Measurements from ENCODE around the gene GRN.
"Not testable (repeated sequence)": the region's sequence is repeated elsewhere in the genome, so short reads cannot be mapped to it uniquely, and the experiment has no call there.

Gene GRN

DNA sequence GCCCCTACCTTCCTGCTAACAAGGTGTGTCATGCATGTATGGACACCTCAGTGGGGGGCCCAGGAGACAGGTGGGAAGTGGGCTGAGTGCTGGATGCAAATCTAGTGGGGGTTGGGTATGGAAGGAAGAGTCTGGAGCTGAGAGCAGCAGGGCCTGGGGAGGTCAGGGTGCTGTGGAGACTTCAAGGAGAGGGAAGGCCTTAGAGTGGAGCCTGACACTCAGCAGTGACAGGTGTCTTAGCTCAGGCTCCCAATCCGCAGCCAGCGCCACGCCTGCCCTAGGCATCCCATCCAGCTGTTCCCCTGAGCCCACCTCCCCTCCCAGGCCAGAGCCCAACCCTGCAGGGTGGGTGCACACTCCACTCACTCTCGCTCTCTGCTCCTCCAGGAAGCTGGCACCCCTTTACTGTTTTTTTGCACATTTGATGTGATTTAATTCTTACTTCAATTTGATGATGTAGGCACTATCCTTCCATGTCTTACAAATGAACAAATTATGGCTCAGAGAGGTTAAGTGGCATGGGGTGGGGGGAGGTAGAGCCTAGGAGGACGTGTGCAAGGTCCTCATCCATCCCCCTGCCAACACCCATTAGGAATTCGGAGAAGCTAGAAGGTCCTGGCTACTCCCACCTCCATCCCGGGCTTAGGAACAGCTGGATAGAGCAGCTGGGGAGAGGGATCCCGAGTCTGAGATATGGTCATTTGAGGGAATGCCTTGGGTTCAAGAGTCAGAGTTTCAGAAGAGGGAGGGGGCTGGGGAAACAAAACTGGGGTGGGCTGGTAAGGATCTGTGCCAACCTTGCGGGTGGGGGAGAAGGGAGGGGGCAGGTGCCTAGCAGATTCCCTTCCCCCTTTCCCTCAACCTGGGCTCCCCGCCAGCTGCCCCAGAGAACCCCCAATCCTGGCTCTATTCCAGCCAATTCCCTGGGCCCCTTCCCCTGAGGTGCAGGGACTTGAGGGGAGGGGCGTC, 16.5 kb downstream of the GRN start:
- no peak for DNase-seq (ENCODE audit: low read depth)

GRCh38 chr17:44362459-44362948, 17.4 kb downstream of the GRN start:
- DNase-seq (ENCODE audit: low read depth) = no peak

DNA sequence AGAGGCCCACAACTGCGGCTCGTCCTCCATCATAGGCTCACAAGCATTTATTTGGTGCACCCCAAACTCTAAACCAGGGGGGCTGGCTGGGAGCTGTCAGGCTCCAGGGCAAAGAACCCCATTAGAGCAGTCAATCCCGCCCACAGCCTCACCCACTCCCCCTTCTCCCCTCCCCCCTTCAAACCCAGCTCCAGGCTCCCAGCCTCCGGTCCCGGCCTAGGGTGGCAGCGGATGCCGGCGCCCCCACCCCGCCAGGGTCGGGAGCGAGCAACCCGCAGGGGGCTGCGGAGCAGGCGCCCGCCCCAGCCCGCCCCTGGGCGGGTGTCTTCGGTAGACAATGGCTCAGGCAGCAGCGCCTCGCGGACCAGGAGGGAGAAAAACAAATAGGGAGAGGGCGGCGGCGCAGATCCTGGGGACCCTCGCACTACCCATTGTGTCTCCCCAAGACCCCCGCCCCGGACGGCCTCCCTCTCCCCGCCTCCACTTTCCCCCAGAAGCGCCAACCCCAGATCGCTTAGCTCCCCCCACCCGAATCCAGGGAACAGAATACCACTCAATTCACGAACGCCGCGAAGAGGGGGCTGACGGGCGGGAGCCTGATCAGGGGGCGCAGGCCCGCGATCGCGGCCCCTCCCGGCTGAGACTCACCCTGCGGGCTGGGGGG, 18.0 kb downstream of the GRN start:
- no peak for DNase-seq (ENCODE audit: low read depth)

DNA sequence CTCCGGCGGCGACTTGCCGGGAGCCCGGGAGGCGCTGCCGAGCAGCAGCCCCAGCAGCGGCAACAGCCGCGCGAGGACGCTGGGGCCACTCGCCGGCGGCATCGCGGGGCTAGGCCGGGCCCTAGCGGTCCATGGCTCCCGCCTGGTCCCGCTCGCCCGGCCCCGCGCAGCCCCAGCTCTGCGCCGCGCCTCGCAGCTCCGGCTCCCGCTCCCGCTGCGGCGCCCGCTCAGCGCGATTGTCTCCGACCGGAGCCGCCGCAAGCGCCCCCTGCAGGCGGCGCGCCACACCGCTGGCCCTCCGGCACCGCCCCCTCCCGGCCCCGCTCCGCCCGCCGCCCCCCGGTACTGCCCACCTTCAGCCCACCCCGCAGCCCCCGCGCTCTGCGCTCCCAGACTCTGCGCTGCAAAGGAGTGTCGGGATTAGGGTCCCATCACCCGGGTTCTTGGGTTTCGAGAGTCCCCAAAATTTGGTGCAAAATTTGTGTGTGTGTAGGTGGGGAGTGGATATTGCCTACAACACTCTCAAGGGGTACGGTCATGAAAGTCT, 18.6 kb downstream of the GRN start, which contains the start of gene FAM171A2:
FAM171A2 (minus strand) TSS at position 241 of the 547 bp plus-strand sequence; CDS start at position 102, 139 bp downstream.
- DNase-seq (ENCODE audit: low read depth) = peak; percentile 62

- not testable (repeated sequence) for DNase-seq (ENCODE audit: low read depth)
These were observed 19.9 kb downstream of the GRN start for GRCh38 chr17:44365051-44365450.

DNA sequence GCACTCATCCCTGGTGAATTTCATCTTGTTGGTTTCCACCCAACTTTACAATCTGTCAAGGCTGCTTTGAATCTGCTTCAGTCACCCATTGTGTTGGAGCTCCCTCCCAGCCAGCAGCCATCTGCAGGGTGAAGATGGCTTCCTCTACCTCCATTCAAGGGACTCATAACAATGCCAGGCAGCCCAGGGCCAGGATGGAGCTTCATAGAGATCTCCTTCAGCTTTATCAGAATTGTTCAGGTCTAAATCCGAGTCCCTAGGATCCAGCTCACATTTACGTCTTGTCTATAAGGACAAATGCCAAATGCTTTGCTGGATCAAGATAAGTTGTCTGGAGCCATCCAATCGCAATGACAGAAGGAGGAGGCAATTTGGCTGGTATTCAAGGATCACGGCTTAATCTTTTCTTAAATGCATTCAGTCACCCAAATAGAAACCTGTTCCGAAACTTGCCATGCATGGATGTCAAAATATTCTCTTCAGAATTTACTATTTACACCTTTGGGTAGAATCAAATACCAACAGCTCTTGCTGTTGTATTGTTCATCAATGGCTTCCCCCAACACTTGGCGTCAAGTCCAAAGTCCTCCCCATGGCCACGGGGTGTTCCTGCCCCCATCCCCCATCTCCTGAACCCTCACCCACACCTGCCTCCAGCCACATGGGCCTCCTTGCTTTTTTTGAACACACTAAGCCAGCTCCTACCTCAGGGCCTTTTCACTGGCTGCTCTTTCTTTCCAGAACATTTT, 22.3 kb downstream of the GRN start:
- no peak for DNase-seq (ENCODE audit: low read depth)

DNA sequence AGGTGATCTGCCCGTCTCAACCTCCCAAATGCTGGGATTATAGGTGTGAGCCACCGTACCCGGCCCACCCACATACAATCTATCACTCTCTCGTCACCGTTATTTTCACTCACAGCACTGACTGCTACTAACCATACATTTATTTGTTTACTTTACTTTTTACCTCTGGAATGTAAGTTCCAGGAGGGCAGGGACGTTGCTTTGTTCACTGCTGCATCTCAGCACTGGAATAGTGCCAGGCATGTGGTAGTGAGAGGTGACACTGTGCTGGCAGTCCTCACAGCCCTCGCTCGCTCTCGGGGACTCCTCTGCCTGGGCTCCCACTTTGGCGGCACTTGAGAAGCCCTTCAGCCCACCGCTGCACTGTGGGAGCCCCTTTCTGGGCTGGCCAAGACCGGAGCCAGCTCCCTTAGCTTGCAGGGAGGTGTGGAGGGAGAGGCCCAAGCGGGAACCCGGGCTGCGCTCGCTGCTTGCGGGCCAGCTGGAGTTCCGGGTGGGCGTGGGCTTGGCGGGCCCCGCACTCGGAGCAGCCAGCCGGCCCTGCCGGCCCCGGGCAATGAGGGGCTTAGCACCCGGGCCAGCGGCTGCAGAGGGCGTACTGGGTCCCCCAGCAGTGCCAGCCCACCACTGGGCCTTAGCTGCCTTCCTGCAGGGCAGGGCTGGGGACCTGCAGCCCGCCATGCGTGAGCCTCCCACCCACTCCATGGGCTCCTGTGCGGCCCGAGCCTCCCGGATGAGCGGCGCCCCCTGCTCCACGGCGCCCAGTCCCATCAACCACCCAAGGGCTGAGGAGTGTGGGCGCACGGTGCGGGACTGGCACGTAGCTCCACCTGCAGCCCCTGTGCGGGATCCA, 23.5 kb downstream of the GRN start:
- DNase-seq (ENCODE audit: low read depth) = not testable (repeated sequence)

DNA sequence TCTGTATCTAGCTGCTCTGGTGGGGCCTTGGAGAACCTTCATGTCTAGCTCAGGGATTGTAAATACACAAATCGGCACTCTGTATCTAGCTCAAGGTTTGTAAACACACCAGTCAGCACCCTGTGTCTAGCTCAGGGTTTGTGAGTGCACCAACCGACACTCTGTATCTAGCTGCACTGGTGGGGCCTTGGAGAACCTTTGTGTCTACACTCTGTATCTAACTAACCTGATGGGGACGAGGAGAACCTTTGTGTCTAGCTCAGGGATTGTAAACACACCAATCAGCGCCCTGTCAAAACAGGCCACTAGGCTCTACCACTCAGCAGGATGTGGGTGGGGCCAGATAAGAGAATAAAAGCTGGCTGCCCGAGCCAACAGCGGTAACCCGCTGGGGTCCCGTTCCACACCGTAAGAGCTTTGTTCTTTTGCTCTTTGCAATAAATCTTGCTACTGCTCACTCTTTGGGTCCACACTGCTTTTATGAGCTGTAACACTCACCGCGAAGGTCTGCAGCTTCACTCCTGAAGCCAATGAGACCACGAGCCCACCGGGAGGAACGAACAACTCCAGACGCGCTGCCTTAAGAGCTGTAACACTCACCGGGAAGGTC, 24.4 kb downstream of the GRN start:
- DNase-seq (ENCODE audit: low read depth) = not testable (repeated sequence)

GRCh38 chr17:44372036-44372435, 26.9 kb downstream of the GRN start:
- DNase-seq (ENCODE audit: low read depth) = no peak

- no peak for DNase-seq (ENCODE audit: low read depth)
These were observed 29.4 kb downstream of the GRN start for GRCh38 chr17:44374306-44375195.

DNA sequence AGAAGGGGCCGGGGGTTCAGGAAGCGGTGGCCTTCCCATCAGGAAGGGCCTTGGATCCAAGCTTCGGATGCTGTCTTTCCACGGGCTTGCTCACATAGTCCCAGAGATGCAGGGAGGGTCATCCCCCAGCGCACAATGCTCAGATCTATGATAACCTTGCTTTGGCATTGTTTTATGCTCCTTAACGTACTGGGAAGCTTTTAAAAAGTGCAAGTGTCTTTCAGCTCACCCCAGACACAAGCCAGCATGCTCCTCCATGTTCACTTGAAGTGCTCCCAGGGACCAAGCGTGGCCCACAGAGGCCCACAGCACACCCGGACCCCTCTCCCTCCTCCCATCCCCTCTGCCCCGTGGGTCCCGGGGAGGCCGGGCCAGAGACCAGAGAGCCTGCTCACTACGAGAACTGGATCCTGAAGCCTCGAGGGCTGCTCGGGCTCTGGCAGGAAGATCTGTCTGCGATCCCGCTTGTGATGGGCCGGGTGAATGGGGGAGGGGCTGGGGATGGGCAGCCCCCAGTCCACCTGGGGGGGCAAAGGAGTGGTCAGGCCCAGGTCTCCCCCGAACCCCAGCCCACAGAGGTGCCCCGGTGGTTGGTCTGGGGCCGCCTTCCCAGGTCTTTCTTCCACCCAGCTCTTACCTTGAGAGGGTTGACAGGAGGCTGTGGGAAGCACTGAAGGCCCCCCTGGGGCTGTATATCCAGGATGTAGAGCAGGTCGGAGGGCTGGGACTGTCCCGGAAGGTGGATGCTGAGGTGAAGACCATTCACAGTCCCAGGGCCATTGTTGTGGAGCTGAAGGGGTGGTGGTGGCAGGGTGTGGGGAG, 30.3 kb downstream of the GRN start:
- no peak for DNase-seq (ENCODE audit: low read depth)

GRCh38 chr17:44376124-44376523, 31.0 kb downstream of the GRN start:
- DNase-seq (ENCODE audit: low read depth) = peak; percentile 35

DNA sequence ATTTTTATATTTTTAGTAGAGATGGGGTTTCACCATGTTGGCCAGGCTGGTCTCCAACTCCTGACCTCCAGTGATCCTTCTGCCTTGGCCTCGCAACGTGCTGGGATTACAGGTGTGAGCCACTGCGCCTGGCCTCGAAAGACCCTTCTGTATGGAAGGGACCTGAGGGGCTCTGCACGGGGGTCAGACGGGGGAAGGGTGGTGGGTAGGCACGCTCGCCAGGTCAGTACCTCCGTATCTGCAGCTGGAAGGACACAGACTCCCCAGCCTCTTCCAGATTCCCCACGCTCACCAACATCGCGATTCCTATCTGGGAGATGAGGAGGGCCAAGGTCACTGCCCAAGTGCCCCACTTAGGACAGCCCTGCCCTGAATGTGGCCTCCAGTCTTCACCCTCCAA, 31.7 kb downstream of the GRN start:
- no peak for DNase-seq (ENCODE audit: low read depth)

DNA sequence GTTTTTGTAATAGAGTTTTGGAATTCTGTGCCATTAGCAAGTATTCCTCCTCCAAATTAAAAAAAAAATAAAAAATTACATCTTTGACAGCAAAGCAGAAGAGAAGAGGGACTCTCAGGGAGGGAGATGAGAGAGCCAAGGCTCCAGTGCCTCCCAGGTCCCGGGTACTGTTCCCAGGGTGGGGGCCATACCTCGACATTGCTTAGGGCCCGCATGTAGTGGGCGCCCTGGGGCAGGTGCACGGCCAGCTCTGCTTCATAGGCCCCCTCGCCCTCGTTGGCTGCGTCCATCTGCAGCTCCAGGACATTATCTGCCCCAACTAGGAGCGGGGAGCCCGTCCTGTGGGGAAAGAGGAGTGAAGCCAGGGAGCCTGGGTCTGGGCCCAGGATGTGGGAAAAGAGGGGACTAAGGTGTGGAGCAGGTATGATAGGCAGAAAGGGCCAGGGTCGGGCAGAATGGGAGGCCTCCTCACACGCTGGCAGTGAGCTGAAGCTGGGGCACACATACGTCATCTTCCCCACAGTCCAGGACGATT, 33.1 kb downstream of the GRN start:
- DNase-seq (ENCODE audit: low read depth) = no peak

DNA sequence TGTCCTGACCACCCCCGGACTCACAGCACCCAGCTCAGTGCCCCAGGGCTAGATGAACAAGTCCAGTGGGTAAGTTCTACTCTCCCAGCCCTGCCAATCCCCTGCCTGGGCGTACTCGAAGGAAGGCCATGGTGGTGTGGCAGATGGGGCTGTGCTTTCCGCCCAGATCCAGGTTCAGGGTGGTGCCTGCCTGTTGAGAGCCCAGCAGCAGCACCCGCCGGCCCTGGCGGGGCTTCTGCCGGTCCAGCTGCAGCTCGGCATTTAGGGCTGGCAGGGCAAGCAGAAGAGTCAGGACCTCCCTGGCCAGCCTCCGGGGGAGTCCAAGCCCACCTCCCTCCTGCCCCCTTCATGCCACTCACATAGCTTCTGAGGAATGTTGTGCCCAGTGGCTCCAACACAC, 34.8 kb downstream of the GRN start:
- DNase-seq (ENCODE audit: low read depth) = no peak

- no peak for DNase-seq (ENCODE audit: low read depth)
These were observed 35.7 kb downstream of the GRN start for GRCh38 chr17:44380767-44381166.

- DNase-seq (ENCODE audit: low read depth) = no peak
These were observed 36.8 kb downstream of the GRN start for GRCh38 chr17:44381810-44382305.

DNA sequence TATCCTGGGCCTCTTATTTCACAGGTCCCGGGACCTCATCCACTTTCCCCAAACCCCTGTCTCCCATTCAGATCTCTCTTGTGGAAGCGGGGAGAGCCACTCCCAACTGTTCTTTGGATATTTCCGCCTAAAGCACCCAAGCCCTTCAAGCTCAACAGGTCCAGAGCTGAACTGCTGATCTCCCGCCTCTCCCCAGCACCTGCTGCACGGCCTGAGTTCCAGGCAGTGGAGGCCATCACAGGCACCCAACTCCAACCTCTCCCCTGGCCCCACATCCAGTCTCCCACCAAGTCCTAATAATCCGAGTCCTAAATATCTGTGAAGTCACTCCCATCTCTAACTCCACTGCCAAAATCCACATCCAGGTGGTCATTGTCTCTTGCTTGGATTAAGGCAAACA, 37.8 kb downstream of the GRN start:
- no peak for DNase-seq (ENCODE audit: low read depth)

Measured in EH (cell line).